GM19455 (cell line): ENCODE results near the gene DCST2.
A peak's percentile ranks its signal among the peaks of the same experiment; 100 is the strongest.
"Not testable (repeated sequence)": the region's sequence is repeated elsewhere in the genome, so short reads cannot be mapped to it uniquely, and the experiment has no call there.

Experiments used
- ATAC-seq: cut with Tn5 transposase; IDR thresholded peaks from one replicate; pipeline ENCODE4 v1.9.1; 2021; ENCODE audit not compliant: unreplicated experiment

DCST2 gene

GRCh38 chr1:155000726-155001424, 32.7 kb downstream of the DCST2 start:
- peak; percentile 45 for ATAC-seq

DNA sequence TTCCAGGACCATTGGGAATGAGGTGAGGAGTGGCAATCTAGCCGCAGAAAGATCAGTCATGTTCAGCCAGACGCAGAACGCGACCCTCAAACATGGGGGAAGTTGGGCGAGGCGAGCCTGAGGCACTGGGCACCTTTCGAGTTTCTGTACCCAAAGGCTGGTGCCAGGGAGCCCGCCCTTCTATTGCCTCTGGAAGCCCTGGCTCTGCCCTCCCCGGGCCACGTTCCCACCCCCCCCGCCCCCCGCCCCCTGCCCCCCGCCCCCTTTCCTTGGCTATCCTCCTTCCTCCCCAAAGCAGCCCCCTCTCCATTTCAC, 33.2 kb downstream of the DCST2 start:
- no peak for ATAC-seq

- no peak for ATAC-seq
Measured at GRCh38 chr1:154999571-155000410, 33.8 kb downstream of the DCST2 start.

DNA sequence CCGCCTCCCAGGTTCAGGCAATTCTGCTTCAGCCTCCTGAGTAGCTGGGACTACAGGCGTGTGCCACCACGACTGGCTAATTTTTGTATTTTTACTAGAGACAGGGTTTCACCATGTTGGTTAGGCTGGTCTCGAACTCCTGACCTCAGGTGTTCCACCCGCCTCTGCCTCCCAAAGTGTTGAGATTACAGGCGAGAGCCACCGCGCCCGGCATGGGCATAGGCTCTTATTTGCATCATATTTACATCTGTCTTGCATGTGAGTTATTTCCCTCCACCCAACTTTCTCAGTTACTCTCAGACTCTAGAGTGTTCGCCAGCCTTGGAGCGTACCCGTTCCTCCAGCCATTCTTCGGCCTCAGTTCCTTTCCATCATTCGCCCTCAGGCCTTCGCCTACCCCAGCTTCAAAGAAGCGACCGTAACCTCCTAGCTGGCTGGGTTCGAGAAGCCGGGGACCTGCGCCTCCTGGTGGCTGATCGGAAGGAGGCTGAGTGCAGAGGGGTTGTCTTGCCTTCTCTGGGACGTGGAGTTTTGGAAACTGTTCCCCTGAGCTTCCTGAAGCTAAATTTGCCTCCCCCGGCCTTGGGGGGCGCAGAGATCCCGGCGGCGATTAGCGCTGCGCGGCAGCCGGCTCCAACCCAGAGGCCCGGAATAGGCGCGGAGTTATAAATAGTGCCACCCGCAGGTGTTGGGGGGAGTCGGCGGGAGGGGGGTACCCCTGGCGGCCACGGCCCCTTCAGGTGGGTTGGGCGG, 34.6 kb downstream of the DCST2 start:
- ATAC-seq: no peak

DNA sequence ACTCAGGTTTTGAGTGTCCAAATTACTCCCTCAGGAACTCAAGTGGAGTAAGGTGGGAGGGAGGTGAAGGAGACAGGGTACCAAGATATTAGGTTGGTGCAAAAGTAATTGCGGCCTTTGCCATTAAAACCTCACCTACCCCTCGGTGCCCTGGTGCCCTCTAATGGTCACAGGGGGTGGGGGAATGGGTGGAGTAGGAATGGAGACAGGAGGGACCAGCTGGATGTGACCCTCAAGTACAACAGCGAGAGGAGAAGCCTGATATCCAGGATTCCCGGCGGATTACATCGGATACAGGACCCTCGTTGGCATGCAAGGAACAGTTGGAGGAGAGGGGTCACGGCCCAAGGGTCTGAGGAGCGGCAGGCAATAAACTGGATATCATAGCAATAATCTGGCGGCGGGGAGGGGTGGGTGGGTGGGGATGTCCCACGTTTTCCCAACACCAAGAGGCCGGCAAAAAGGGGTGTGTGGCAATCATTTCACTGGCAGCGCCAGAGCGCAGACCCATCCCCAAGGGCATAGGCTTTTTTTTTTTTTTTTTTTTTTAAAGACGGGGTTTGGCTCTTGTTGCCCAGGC, 35.3 kb downstream of the DCST2 start:
- no peak for ATAC-seq

GRCh38 chr1:154996966-154997701, 36.4 kb downstream of the DCST2 start:
- no peak for ATAC-seq

- ATAC-seq: not testable (repeated sequence)
Measured at GRCh38 chr1:154995301-154995983, 38.1 kb downstream of the DCST2 start.

DNA sequence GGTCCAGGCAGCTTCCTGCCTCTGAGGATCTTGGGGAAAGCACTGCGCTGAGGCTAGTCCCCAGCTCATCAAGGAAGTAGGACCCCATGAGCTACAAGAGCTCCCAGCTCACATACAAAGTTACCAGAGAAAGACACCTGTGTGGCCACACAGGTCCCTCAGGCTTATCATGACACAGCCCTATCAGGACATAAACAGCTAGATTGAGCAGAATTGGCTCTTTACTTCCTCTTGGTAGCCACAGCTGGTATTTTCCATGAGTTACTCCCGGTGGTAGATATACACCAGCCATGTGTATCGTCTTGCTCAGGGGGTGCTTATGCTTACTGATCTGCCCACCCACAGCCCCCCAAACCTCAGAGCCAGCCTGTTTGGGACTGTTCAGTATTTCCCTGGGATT, 39.0 kb downstream of the DCST2 start:
- ATAC-seq: no peak

DNA sequence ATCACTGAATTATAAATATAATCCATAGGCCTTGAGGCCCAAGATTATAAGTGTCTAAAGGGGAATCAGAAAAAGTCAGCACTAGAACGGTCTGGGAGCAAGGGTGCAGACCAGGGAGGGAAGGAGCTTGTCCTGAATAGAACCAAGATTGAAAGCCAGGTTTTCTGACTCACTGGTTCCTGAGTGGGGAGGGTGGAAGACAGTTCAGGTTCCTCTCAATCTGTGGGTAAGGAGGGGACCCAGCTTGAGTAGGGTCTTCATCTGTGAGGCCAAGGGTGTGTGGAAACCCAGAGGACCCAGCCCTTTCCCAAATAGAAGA, 39.4 kb downstream of the DCST2 start:
- no peak for ATAC-seq

- ATAC-seq: no peak
Measured at GRCh38 chr1:154993572-154994268, 39.9 kb downstream of the DCST2 start, which contains the start of gene LENEP. Gene LENEP, plus strand, starts transcription at chr1:154993586. Its CDS starts 22 bp downstream, at chr1:154993608.

GRCh38 chr1:154992721-154993571, 40.6 kb downstream of the DCST2 start:
- ATAC-seq: no peak

DNA sequence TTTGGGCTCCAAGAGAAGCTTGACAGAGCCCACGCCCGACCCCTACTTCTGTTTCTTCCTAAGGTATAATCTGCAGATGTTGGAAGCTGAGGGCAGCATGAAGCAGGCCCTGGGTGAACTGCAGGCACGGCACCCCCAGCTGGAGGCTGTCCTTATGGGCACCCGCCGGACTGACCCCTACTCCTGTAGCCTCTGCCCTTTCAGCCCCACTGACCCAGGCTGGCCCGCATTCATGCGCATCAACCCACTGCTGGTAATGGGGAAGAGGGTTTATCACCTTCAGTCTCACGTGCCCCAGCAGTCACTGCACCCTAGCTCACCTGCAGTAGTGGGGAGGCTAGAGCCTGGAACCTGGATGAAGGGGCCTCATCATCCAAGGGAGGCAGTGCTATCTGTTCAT, 43.3 kb downstream of the DCST2 start:
- no peak for ATAC-seq

- no peak for ATAC-seq
Measured at GRCh38 chr1:154989195-154989860, 44.3 kb downstream of the DCST2 start.

GRCh38 chr1:154988058-154988954, 45.3 kb downstream of the DCST2 start:
- no peak for ATAC-seq

GRCh38 chr1:154987326-154987725, 46.3 kb downstream of the DCST2 start:
- ATAC-seq: no peak

GRCh38 chr1:154986736-154987135, 46.8 kb downstream of the DCST2 start:
- not testable (repeated sequence) for ATAC-seq

GRCh38 chr1:154983776-154984466, 49.7 kb downstream of the DCST2 start:
- no peak for ATAC-seq
